T-helper 17 cell (primary cell): Measurements from ENCODE around the gene RABAC1. TPM values are rescaled to one million over a fixed set of nuclear protein-coding genes. Genes with fewer than 3 reads are reported as not detected.
A peak's percentile ranks its signal among the peaks of the same experiment; 100 is the strongest.

Experiments
- ATAC-seq: fragments of 150-1000 bp; cut with Tn5 transposase; 2 replicates; pipeline ENCODE4 v1.10.0; 2021; ENCODE audit warnings: mild to moderate bottlenecking, moderate library complexity
- DNase-seq, 3 donors: peaks; one replicate each; pipeline versions ENCODE4 v3.0.0 to v3.0.0-alpha.2; 2020 to 2021
- H3K9me3 ChIP-seq: one replicate; pipeline ENCODE4 v1.7.0; 2013; ENCODE audit warnings: low read length, mild to moderate bottlenecking; ENCODE audit not compliant: control insufficient read depth, poor library complexity, severe bottlenecking
- H3K27ac Mint-ChIP-seq: one replicate; pipeline ENCODE4 v1.8.0; 2022; ENCODE audit warnings: mild to moderate bottlenecking, moderate library complexity, mixed read lengths
- H3K27me3 Mint-ChIP-seq: one replicate; pipeline ENCODE4 v1.8.0; 2022; ENCODE audit warnings: mixed read lengths
- H3K36me3 Mint-ChIP-seq: one replicate; pipeline ENCODE4 v1.8.0; 2022; ENCODE audit warnings: low read depth, mixed read lengths
- H3K4me1 Mint-ChIP-seq: one replicate; pipeline ENCODE4 v1.8.0; 2022; ENCODE audit warnings: mild to moderate bottlenecking, mixed read lengths
- H3K4me3 Mint-ChIP-seq: one replicate; pipeline ENCODE4 v1.8.0; 2022; ENCODE audit warnings: mild to moderate bottlenecking, moderate library complexity, mixed read lengths
- total RNA-seq, 4 donors: library from RNA in 2 of 4; stranded (reverse) in 2 of 4; gene quantifications; one replicate each; pipeline ENCODE4 v1.2.3 and lab custom pipeline; 2022 to 2026

Gene RABAC1
- total RNA-seq, 2 donors from 2014 or later: 90.1 to 98.3 TPM

GRCh38 chr19:41908724-41909464, 50.2 kb downstream of the RABAC1 start:
- Mint-ChIP-seq H3K36me3 (peaks cover 6% of the 10 kb centered on the region), H3K27me3 (peaks cover 15% of the 10 kb centered on the region), H3K4me1 (peaks cover 44% of the 10 kb centered on the region), H3K4me3 (no peak overlapping the region), H3K27ac (peak overlapping the region; percentile 29)
- no peaks in the 10 kb centered on the region for H3K9me3 ChIP-seq
- DNase-seq: no peak
- no peak for ATAC-seq

- peaks cover 42% of the 10 kb centered on the region for H3K4me1 Mint-ChIP-seq
- H3K9me3 ChIP-seq: no peaks in the 10 kb centered on the region
- peaks cover 6% of the 10 kb centered on the region for H3K36me3 Mint-ChIP-seq
- H3K4me3 Mint-ChIP-seq: no peak overlapping the region
- peaks cover 15% of the 10 kb centered on the region for H3K27me3 Mint-ChIP-seq
- H3K27ac Mint-ChIP-seq: no peak overlapping the region
- ATAC-seq: no peak
- no peak for DNase-seq
These were observed 51.0 kb downstream of the RABAC1 start for GRCh38 chr19:41907994-41908615.

GRCh38 chr19:41906916-41907680, 52.0 kb downstream of the RABAC1 start:
- H3K4me3 Mint-ChIP-seq: no peak overlapping the region
- DNase-seq (no peak), ATAC-seq (no peak)
- no peak overlapping the region for H3K27ac Mint-ChIP-seq
- H3K27me3 Mint-ChIP-seq: peaks cover 11% of the 10 kb centered on the region
- no peaks in the 10 kb centered on the region for H3K9me3 ChIP-seq
- H3K36me3 Mint-ChIP-seq: peaks cover 6% of the 10 kb centered on the region
- peaks cover 42% of the 10 kb centered on the region for H3K4me1 Mint-ChIP-seq

Other genes with a start within 250 kb of the RABAC1 start
- not detected for gene CEACAM6, start 203.8 kb downstream of the RABAC1 start, total RNA-seq
- gene CEACAM3, start 162.7 kb downstream of the RABAC1 start, total RNA-seq: under 1 TPM in 1 of 2 donors, not detected in 1; 0.25 TPM
- gene LYPD4, start 114.6 kb downstream of the RABAC1 start, total RNA-seq: not detected
- not detected for gene DMRTC2, start 114.3 kb downstream of the RABAC1 start, total RNA-seq
- gene RPS19, start 99.1 kb downstream of the RABAC1 start, total RNA-seq: 1,000 to 10,000 TPM; 3,299 to 3,349 TPM
- gene CD79A, start 82.0 kb downstream of the RABAC1 start, total RNA-seq: 10 to 100 TPM in 1 of 2 donors, 1 to 10 TPM in 1; 1.6 to 27.3 TPM
- gene ARHGEF1, start 76.1 kb downstream of the RABAC1 start, total RNA-seq: 100 to 1,000 TPM; 929 to 961 TPM
- 1 to 10 TPM; 2.4 to 3.1 TPM for gene ERFL, start 30.9 kb downstream of the RABAC1 start, total RNA-seq
- 1 to 10 TPM; 2.2 to 4.9 TPM for gene ATP1A3, start 34.9 kb upstream of the RABAC1 start, total RNA-seq
- under 1 TPM; 0.42 to 0.55 TPM for gene GRIK5, start 110.9 kb upstream of the RABAC1 start, total RNA-seq
- gene ZNF574, start 116.8 kb upstream of the RABAC1 start, total RNA-seq: 10 to 100 TPM; 23.1 to 23.6 TPM
- gene POU2F2, start 173.1 kb upstream of the RABAC1 start, total RNA-seq: 10 to 100 TPM; 24.5 to 42.7 TPM